HL-60/S4 (cell line): Measurements from ENCODE around the gene PRR5L.

Source experiments
- in situ Hi-C: fragments of 300-500 bp; cut with MboI; formaldehyde crosslinking; loops from 2 replicates; pipeline ENCODE4 v1.14.3; 2022; ENCODE audit warnings: low sequenced_read_pairs

The PRR5L gene

GRCh38 chr11:36278531-36279282 lies 17.4 kb upstream of the PRR5L start:
- in situ Hi-C loops = loop anchor here (10.0 kb wide), 1 partner anchor 674 kb away; no protein-coding TSS in a partner anchor

- in situ Hi-C loops = no loop called here
Measured at GRCh38 chr11:36280531-36280930, 15.6 kb upstream of the PRR5L start.

GRCh38 chr11:36281850-36282249 lies 14.2 kb upstream of the PRR5L start:
- in situ Hi-C loops = no loop called here

GRCh38 chr11:36282926-36283325 lies 13.2 kb upstream of the PRR5L start:
- in situ Hi-C loops = no loop called here

GRCh38 chr11:36288442-36289225 lies 7.5 kb upstream of the PRR5L start:
- in situ Hi-C loops = no loop called here

- in situ Hi-C loops = no loop called here
Measured at GRCh38 chr11:36289226-36289852, 6.7 kb upstream of the PRR5L start, which contains the start of gene COMMD9. Gene COMMD9, minus strand, starts transcription at chr11:36289424. Its CDS starts 12 bp downstream, at chr11:36289412.

- in situ Hi-C loops = loop anchor here (10.0 kb wide), 1 partner anchor 182 kb away; no protein-coding TSS in a partner anchor
Measured at GRCh38 chr11:36292311-36292722, 3.8 kb upstream of the PRR5L start.

- in situ Hi-C loops = loop anchor here (10.0 kb wide), 1 partner anchor 178 kb away; no protein-coding TSS in a partner anchor
Measured at GRCh38 chr11:36296884-36297543, 926 bp downstream of the PRR5L start.

- in situ Hi-C loops = no loop called here
Measured at GRCh38 chr11:36300650-36301049, 4.6 kb downstream of the PRR5L start.

DNA sequence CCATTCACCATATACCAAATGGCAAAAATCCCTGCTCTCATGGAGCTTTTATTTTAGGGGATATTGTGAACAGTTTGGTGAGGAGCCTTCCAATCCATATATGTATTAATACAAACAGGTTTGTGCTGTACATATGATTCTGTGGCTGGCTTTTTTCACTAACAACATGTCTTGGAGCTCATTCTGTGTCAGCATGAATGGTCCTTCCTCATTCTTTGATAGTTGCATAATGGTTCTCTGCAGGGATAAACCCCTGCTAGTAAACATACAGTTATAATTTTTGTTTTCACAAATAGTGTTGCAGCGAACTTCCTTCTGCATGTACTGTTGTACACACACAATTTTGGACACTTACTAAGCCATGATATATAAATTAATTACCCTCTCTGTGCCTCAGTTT lies 8.3 kb downstream of the PRR5L start:
- in situ Hi-C loops = no loop called here

- in situ Hi-C loops = no loop called here
Measured at GRCh38 chr11:36305047-36305446, 9.0 kb downstream of the PRR5L start.

- in situ Hi-C loops = no loop called here
Measured at GRCh38 chr11:36306888-36307287, 10.8 kb downstream of the PRR5L start.

DNA sequence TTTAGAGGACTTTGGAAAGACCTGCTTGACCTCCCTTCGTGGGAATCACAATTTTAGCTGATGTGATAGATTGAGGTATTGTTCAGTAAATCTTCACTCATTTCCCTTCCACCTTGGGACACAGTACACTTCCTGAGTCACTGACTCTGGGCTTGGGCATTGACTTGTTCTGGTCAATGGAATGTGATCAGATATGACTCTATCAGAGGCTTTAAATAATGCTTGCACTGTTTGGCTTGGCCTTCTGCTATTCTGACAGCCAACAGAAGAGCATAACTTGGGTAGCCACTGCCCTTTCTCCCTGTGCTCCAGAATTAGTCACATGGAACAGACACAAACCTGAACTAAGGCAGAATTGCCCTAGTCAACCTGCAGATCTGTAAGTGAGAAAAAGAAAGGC lies 12.5 kb downstream of the PRR5L start:
- in situ Hi-C loops = no loop called here

GRCh38 chr11:36309779-36310178 lies 13.7 kb downstream of the PRR5L start:
- in situ Hi-C loops = no loop called here

- in situ Hi-C loops = no loop called here
Measured at GRCh38 chr11:36311926-36312595, 16.0 kb downstream of the PRR5L start.

DNA sequence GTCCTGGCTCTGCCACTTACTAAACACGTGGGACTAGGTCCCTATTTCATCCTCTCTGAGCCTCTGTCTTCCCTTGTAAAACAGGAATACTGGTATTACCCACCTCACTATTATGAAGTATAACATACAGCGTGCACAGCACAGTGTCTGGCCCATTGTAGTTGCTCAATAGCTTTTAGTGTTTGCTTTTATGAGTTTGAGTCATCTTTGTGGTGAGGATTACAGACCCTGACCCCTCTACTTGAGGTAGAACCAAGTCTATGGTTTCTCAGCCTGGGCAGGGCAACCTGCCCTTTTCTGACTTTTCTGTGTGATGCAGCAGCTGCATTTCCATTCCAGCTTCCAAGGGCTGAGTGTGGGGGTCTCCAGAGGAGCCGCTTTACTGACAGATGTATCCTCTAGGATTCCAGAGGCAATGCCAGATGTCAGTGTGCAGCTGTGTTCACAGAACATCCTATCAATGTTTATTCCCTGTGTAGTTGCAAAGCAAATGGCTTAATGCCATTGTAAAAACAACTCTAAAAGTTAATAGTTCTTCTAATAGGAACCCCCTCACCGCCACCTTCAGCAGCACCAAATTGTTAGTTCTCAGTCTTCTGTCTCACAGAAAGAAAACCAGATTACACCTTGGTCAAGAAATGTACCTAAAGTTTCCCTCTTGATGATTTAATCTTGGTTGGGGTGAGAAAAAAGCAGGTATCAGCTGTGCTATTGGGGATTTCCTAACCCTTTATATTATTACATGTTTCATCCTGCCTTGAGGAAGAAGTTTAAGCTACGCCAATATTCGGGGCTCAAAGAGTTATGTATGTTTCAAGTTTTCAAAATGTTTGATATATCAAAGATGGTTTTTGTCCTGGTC lies 16.8 kb downstream of the PRR5L start:
- in situ Hi-C loops = no loop called here

DNA sequence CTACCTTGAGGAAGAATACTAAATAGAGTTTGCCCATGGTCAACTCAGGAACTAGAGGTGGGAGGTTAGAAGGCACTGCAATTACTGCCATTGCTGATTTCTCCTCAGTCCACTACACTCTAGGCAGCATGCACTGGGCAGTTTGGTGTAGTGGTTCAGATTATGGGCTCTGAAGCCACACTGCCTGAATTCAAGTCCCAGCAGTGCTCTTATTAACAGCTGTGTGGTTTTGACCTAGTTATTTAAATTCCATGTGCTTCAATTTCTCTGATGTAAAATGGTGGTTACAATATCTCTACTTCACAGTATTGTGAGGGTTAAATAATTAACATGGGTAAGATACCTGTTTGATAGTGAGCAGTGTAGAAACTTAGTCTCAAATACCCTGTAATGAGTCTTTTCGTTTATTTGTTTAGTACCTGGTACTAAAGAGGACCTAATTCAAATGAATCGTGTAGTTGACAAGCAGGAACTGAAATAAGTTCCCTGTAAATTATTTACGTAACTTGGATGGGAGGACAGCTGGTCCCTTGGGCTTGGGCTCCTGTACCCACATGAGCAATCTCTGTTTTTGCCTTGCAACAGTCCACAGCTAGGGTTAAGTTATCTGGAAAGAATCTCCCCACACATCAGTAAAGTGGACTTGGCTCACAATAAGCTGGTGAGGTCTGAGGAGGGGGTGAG lies 17.8 kb downstream of the PRR5L start:
- in situ Hi-C loops = no loop called here

- in situ Hi-C loops = no loop called here
Measured at GRCh38 chr11:36314434-36314767, 18.3 kb downstream of the PRR5L start.

GRCh38 chr11:36316049-36316448 lies 20.0 kb downstream of the PRR5L start:
- in situ Hi-C loops = no loop called here
